WTC11 (cell line): ENCODE data around the gene WDR49. TPM values are rescaled to one million over a fixed set of nuclear protein-coding genes. Genes with fewer than 3 reads are reported as not detected.
"Not testable (repeated sequence)": the region's sequence is repeated elsewhere in the genome, so short reads cannot be mapped to it uniquely, and the experiment has no call there.

Source experiments
- ATAC-seq: fragments of 200-7000 bp; cut with Tn5 transposase; 2 replicates; pipeline ENCODE4 v1.10.0; 2021; ENCODE audit warnings: mild to moderate bottlenecking, moderate library complexity
- CTCF ChIA-PET: fragments of 300-600 bp; sonication (Branson Sonifier 250); formaldehyde crosslinking; loops from one replicate; lab custom pipeline; 2021; ENCODE audit warnings: antibody characterized with exemption; lab: Charles Lee
- POLR2A ChIA-PET: fragments of 350-600 bp; sonication (Branson Sonifier 250); formaldehyde crosslinking; loops from one replicate; lab custom pipeline; 2021; ENCODE audit warnings: antibody characterized with exemption; lab: Charles Lee
- DNase-seq: peaks from one replicate; pipeline ENCODE4 v3.0.0; 2021; ENCODE audit warnings: low spot score
- H3K27ac Mint-ChIP-seq: 2 replicates; pipeline ENCODE4 v1.8.0; 2021; ENCODE audit warnings: mixed read lengths
- H3K27me3 Mint-ChIP-seq: 2 replicates; pipeline ENCODE4 v1.8.0; 2021; ENCODE audit warnings: low read depth, mild to moderate bottlenecking, moderate library complexity, mixed read lengths
- H3K36me3 Mint-ChIP-seq: 2 replicates; pipeline ENCODE4 v1.8.0; 2021; ENCODE audit warnings: mixed read lengths
- H3K4me1 Mint-ChIP-seq: 2 replicates; pipeline ENCODE4 v1.8.0; 2022; ENCODE audit warnings: mixed read lengths
- H3K4me3 Mint-ChIP-seq: 2 replicates; pipeline ENCODE4 v1.8.0; 2021; ENCODE audit warnings: mild to moderate bottlenecking, moderate library complexity, mixed read lengths
- H3K9me3 Mint-ChIP-seq: 2 replicates; pipeline ENCODE4 v1.8.0; 2021; ENCODE audit warnings: mixed read lengths
- AFF4 ChIP-seq: sonication (generic); formaldehyde crosslinking; IDR thresholded peaks from 2 replicates; pipeline ENCODE4 v1.8.1; 2023; ENCODE audit warnings: mild to moderate bottlenecking, missing genetic modification reagents, borderline replicate concordance
- CDX4 ChIP-seq: fragments of 250-450 bp; sonication (Bioruptor Pico); IDR thresholded peaks from 2 replicates; pipeline ENCODE4 v1.9.0; 2021; ENCODE audit warnings: moderate library complexity, mild to moderate bottlenecking, inconsistent platforms, borderline replicate concordance
- ERG ChIP-seq: fragments of 250-450 bp; sonication (Bioruptor Pico); IDR thresholded peaks from 2 replicates; pipeline ENCODE4 v1.8.0; 2021; ENCODE audit warnings: mild to moderate bottlenecking
- ESRRA ChIP-seq: sonication (generic); formaldehyde crosslinking; IDR thresholded peaks from 2 replicates; pipeline ENCODE4 v1.8.1; 2022; ENCODE audit warnings: mild to moderate bottlenecking, missing genetic modification reagents, borderline replicate concordance
- FOXP1 ChIP-seq: sonication (generic); formaldehyde crosslinking; IDR thresholded peaks from 2 replicates; pipeline ENCODE4 v1.8.0; 2022; ENCODE audit warnings: missing genetic modification reagents, mild to moderate bottlenecking, moderate library complexity, borderline replicate concordance
- GABPB1 ChIP-seq: sonication (generic); formaldehyde crosslinking; IDR thresholded peaks from 2 replicates; pipeline ENCODE4 v1.8.1; 2023; ENCODE audit warnings: mild to moderate bottlenecking, missing genetic modification reagents
- IRF2 ChIP-seq: sonication (generic); formaldehyde crosslinking; IDR thresholded peaks from 2 replicates; pipeline ENCODE4 v1.8.0; 2022; ENCODE audit warnings: low read depth, missing genetic modification reagents, borderline replicate concordance
- KAT7 ChIP-seq: sonication (generic); formaldehyde crosslinking; IDR thresholded peaks from 2 replicates; pipeline ENCODE4 v1.8.1; 2023; ENCODE audit warnings: missing genetic modification reagents, mild to moderate bottlenecking, borderline replicate concordance
- NR3C1 ChIP-seq: sonication (generic); formaldehyde crosslinking; conservative IDR thresholded peaks from 2 replicates; pipeline ENCODE4 v1.8.1; 2023; ENCODE audit warnings: low read depth, mild to moderate bottlenecking, missing genetic modification reagents
- PRRX2 ChIP-seq: fragments of 250-450 bp; sonication (Bioruptor Pico); IDR thresholded peaks from 2 replicates; pipeline ENCODE4 v1.8.0; 2021; ENCODE audit warnings: mild to moderate bottlenecking
- SMAD4 ChIP-seq: sonication (generic); formaldehyde crosslinking; IDR thresholded peaks from 2 replicates; pipeline ENCODE4 v1.8.0; 2022; ENCODE audit warnings: mild to moderate bottlenecking, missing genetic modification reagents
- STAT6 ChIP-seq: sonication (generic); formaldehyde crosslinking; conservative IDR thresholded peaks from 2 replicates; pipeline ENCODE4 v1.8.1; 2023; ENCODE audit warnings: mild to moderate bottlenecking, low read depth, missing genetic modification reagents, moderate library complexity
- USF1 ChIP-seq: sonication (generic); formaldehyde crosslinking; IDR thresholded peaks from 2 replicates; pipeline ENCODE4 v1.8.0; 2022; ENCODE audit warnings: mild to moderate bottlenecking, missing genetic modification reagents
- ZNF416 ChIP-seq: fragments of 250-450 bp; sonication (Bioruptor Pico); IDR thresholded peaks from 2 replicates; pipeline ENCODE4 v1.9.0; 2021; ENCODE audit warnings: mild to moderate bottlenecking, inconsistent platforms
- total RNA-seq: library from RNA; stranded (reverse); gene quantifications from 3 replicates; pipeline ENCODE4 v1.2.3, GENCODE V29; 2021

WDR49 gene
- total RNA-seq, 1 experiment from 2014 or later, result 0.92 TPM

- no peak for TF ChIP-seq USF1
Measured at GRCh38 chr3:167615030-167615429, 38.7 kb downstream of the WDR49 start (continued).

GRCh38 chr3:167614196-167614595 lies 39.5 kb downstream of the WDR49 start:
- DNase-seq, ATAC-seq, CTCF ChIA-PET, H3K27ac Mint-ChIP-seq, H3K36me3 Mint-ChIP-seq, H3K9me3 Mint-ChIP-seq, H3K27me3 Mint-ChIP-seq, H3K4me3 Mint-ChIP-seq, H3K4me1 Mint-ChIP-seq, POLR2A ChIA-PET: not testable (repeated sequence)

GRCh38 chr3:167611718-167612117 lies 42.0 kb downstream of the WDR49 start:
- no peak overlapping the region for H3K27ac Mint-ChIP-seq
- ATAC-seq (no peak), DNase-seq (no peak)
- peaks cover 4% of the 10 kb centered on the region; the same call in 1 of the 2 replicates for H3K4me1 Mint-ChIP-seq
- no peaks in the 10 kb centered on the region for H3K9me3 Mint-ChIP-seq
- no peaks in the 10 kb centered on the region for H3K27me3 Mint-ChIP-seq
- ChIA-PET POLR2A (no interaction called here), CTCF (no interaction called here)
- no peaks in the 10 kb centered on the region for H3K36me3 Mint-ChIP-seq
- no peak overlapping the region for H3K4me3 Mint-ChIP-seq
- TF ChIP-seq STAT6 (CRISPR knock-in tag) (no peak), NR3C1 (no peak), KAT7 (CRISPR knock-in tag) (no peak), AFF4 (CRISPR knock-in tag) (no peak), ZNF416 (CRISPR knock-in tag) (no peak), ERG (no peak), FOXP1 (CRISPR knock-in tag) (no peak), SMAD4 (CRISPR knock-in tag) (no peak), PRRX2 (CRISPR knock-in tag) (no peak), GABPB1 (CRISPR knock-in tag) (no peak), CDX4 (CRISPR knock-in tag) (no peak), ESRRA (CRISPR knock-in tag) (no peak), IRF2 (CRISPR knock-in tag) (no peak)
